WTC11 (cell line): ENCODE data around the gene MEIS2. TPM values are rescaled to one million over a fixed set of nuclear protein-coding genes. Genes with fewer than 3 reads are reported as not detected.

Experiments used
- ATAC-seq: fragments of 200-7000 bp; cut with Tn5 transposase; 2 replicates; pipeline ENCODE4 v1.10.0; 2021; ENCODE audit warnings: mild to moderate bottlenecking, moderate library complexity
- CTCF ChIA-PET: fragments of 300-600 bp; sonication (Branson Sonifier 250); formaldehyde crosslinking; loops from one replicate; lab custom pipeline; 2021; ENCODE audit warnings: antibody characterized with exemption; lab: Charles Lee
- POLR2A ChIA-PET: fragments of 350-600 bp; sonication (Branson Sonifier 250); formaldehyde crosslinking; loops from one replicate; lab custom pipeline; 2021; ENCODE audit warnings: antibody characterized with exemption; lab: Charles Lee
- DNase-seq: peaks from one replicate; pipeline ENCODE4 v3.0.0; 2021; ENCODE audit warnings: low spot score
- H3K27ac Mint-ChIP-seq: 2 replicates; pipeline ENCODE4 v1.8.0; 2021; ENCODE audit warnings: mixed read lengths
- H3K27me3 Mint-ChIP-seq: 2 replicates; pipeline ENCODE4 v1.8.0; 2021; ENCODE audit warnings: low read depth, mild to moderate bottlenecking, moderate library complexity, mixed read lengths
- H3K36me3 Mint-ChIP-seq: 2 replicates; pipeline ENCODE4 v1.8.0; 2021; ENCODE audit warnings: mixed read lengths
- H3K4me1 Mint-ChIP-seq: 2 replicates; pipeline ENCODE4 v1.8.0; 2022; ENCODE audit warnings: mixed read lengths
- H3K4me3 Mint-ChIP-seq: 2 replicates; pipeline ENCODE4 v1.8.0; 2021; ENCODE audit warnings: mild to moderate bottlenecking, moderate library complexity, mixed read lengths
- H3K9me3 Mint-ChIP-seq: 2 replicates; pipeline ENCODE4 v1.8.0; 2021; ENCODE audit warnings: mixed read lengths
- AR ChIP-seq: fragments of 250-450 bp; sonication (Bioruptor Pico); IDR thresholded peaks from 2 replicates; pipeline ENCODE4 v1.9.0; 2021; ENCODE audit warnings: mild to moderate bottlenecking
- CREM ChIP-seq: sonication (generic); formaldehyde crosslinking; IDR thresholded peaks from 2 replicates; pipeline ENCODE4 v1.8.1; 2022; ENCODE audit warnings: mild to moderate bottlenecking, missing genetic modification reagents, moderate library complexity
- CTCF ChIP-seq: fragments of 200-600 bp; IDR thresholded peaks from 2 replicates; pipeline ENCODE4 v1.8.0; 2022; ENCODE audit warnings: antibody characterized with exemption
- ERG ChIP-seq: fragments of 250-450 bp; sonication (Bioruptor Pico); IDR thresholded peaks from 2 replicates; pipeline ENCODE4 v1.8.0; 2021; ENCODE audit warnings: mild to moderate bottlenecking
- FOXK1 ChIP-seq: sonication (generic); formaldehyde crosslinking; IDR thresholded peaks from 2 replicates; pipeline ENCODE4 v1.8.0; 2022; ENCODE audit warnings: mild to moderate bottlenecking, moderate library complexity, missing genetic modification reagents
- JAZF1 ChIP-seq: fragments of 250-450 bp; sonication (Bioruptor Pico); IDR thresholded peaks from 2 replicates; pipeline ENCODE4 v1.9.0; 2021; ENCODE audit warnings: moderate library complexity, mild to moderate bottlenecking, inconsistent platforms
- JUN ChIP-seq: sonication (generic); formaldehyde crosslinking; IDR thresholded peaks from 2 replicates; pipeline ENCODE4 v1.8.0; 2023; ENCODE audit warnings: mild to moderate bottlenecking, missing genetic modification reagents
- KAT7 ChIP-seq: sonication (generic); formaldehyde crosslinking; IDR thresholded peaks from 2 replicates; pipeline ENCODE4 v1.8.1; 2023; ENCODE audit warnings: missing genetic modification reagents, mild to moderate bottlenecking, borderline replicate concordance
- OVOL2 ChIP-seq: fragments of 250-450 bp; sonication (Bioruptor Pico); IDR thresholded peaks from 2 replicates; pipeline ENCODE4 v1.9.0; 2021; ENCODE audit warnings: mild to moderate bottlenecking, borderline replicate concordance
- PREB ChIP-seq: sonication (generic); formaldehyde crosslinking; IDR thresholded peaks from 2 replicates; pipeline ENCODE4 v1.8.1; 2022; ENCODE audit warnings: mild to moderate bottlenecking, missing genetic modification reagents, moderate library complexity, borderline replicate concordance
- TP53 ChIP-seq: sonication (generic); formaldehyde crosslinking; IDR thresholded peaks from 2 replicates; pipeline ENCODE4 v1.8.1; 2023; ENCODE audit warnings: mild to moderate bottlenecking, missing genetic modification reagents
- USF1 ChIP-seq: sonication (generic); formaldehyde crosslinking; IDR thresholded peaks from 2 replicates; pipeline ENCODE4 v1.8.0; 2022; ENCODE audit warnings: mild to moderate bottlenecking, missing genetic modification reagents
- ZBTB21 ChIP-seq: sonication (generic); formaldehyde crosslinking; IDR thresholded peaks from 2 replicates; pipeline ENCODE4 v1.8.1; 2023; ENCODE audit warnings: mild to moderate bottlenecking, missing genetic modification reagents, borderline replicate concordance
- ZNF281 ChIP-seq: sonication (generic); formaldehyde crosslinking; IDR thresholded peaks from 2 replicates; pipeline ENCODE4 v1.8.0; 2023; ENCODE audit warnings: mild to moderate bottlenecking, missing genetic modification reagents
- ZNF317 ChIP-seq: sonication (generic); formaldehyde crosslinking; IDR thresholded peaks from 2 replicates; pipeline ENCODE4 v1.8.1; 2023; ENCODE audit warnings: low read depth, mild to moderate bottlenecking, moderate library complexity, missing genetic modification reagents, borderline replicate concordance
- total RNA-seq: library from RNA; stranded (reverse); gene quantifications from 3 replicates; pipeline ENCODE4 v1.2.3, GENCODE V29; 2021
- TF ChIP-seq, protein P1 (sequence below): sonication (generic); formaldehyde crosslinking; IDR thresholded peaks from 2 replicates; pipeline ENCODE4 v1.8.1; 2022; ENCODE audit warnings: low read depth, mild to moderate bottlenecking, moderate library complexity, missing genetic modification reagents, borderline replicate concordance

MEIS2 gene
- total RNA-seq, 1 experiment from 2014 or later: 0.57 TPM

DNA sequence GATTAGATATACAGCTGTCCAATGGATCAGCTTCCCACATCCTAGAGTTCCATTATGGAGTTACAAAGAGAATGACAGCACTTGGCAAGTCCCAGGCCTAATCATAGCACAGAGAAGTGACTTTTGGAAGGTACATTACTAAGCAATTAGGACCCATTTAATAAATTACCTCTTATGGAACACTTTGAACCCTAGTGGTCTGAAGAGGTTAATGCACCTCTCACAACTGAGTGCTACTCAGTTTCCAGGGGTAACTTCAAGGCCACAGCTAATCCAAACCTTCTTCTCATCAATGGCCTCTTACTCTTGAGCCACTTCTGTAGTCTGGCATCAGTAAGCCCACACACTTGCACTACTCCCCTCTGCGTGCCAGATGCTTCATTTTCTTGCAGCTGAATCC is 34.9 kb upstream of the MEIS2 start:
- H3K27me3 Mint-ChIP-seq: no peaks in the 10 kb centered on the region
- POLR2A ChIA-PET: no interaction called here

DNA sequence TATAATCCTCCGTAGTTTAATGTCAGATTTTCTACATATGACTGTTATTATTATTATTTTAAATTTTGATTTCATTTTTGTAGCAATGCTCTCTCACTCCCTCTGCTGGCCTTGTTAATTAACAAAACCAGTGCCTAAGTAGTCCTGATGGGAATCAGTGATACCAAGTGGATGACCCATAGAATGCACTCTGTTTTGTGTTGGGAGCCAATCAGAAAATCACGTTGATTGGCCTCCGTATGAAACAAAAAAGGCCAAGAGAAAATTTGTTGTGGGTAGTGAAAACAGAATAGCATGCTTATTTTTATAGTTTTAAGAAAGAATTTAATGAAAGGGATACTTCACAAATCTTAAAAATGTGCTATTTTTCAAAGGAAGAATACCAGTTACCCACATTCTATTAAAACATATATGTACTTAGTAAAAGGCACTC is 34.4 kb upstream of the MEIS2 start:
- Mint-ChIP-seq H3K4me3 (no peak overlapping the region), H3K27ac (no peak overlapping the region), H3K36me3 (no peaks in the 10 kb centered on the region), H3K9me3 (no peaks in the 10 kb centered on the region), H3K4me1 (peaks cover 19% of the 10 kb centered on the region), H3K27me3 (no peaks in the 10 kb centered on the region)
- CTCF ChIA-PET: interaction anchor here (0.6 to 1.3 kb wide), 12 partner anchors 15 to 267 kb away, joined by 3 to 7 read pairs (median 3); no protein-coding TSS in a partner anchor
- POLR2A ChIA-PET: no interaction called here
- ATAC-seq (peak; percentile 52), DNase-seq (no peak)
- TF ChIP-seq JUN (CRISPR knock-in tag) (no peak), AR (CRISPR knock-in tag) (no peak), ZBTB21 (CRISPR knock-in tag) (no peak), ERG (CRISPR knock-in tag) (no peak), ZNF317 (no peak), CREM (CRISPR knock-in tag) (no peak), OVOL2 (CRISPR knock-in tag) (no peak), USF1 (CRISPR knock-in tag) (no peak), TP53 (CRISPR knock-in tag) (no peak), JAZF1 (CRISPR knock-in tag) (no peak), PREB (no peak)
- TF ChIP-seq, protein P1, sequence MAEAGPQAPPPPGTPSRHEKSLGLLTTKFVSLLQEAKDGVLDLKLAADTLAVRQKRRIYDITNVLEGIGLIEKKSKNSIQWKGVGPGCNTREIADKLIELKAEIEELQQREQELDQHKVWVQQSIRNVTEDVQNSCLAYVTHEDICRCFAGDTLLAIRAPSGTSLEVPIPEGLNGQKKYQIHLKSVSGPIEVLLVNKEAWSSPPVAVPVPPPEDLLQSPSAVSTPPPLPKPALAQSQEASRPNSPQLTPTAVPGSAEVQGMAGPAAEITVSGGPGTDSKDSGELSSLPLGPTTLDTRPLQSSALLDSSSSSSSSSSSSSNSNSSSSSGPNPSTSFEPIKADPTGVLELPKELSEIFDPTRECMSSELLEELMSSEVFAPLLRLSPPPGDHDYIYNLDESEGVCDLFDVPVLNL: no peak

More for the DNA sequence above, 34.9 kb upstream of the MEIS2 start:
- Mint-ChIP-seq H3K4me1 (peaks cover 19% of the 10 kb centered on the region), H3K36me3 (no peaks in the 10 kb centered on the region), H3K27ac (no peak overlapping the region), H3K9me3 (no peaks in the 10 kb centered on the region), H3K4me3 (no peak overlapping the region)
- TF ChIP-seq ZNF317: no peak
- TF ChIP-seq FOXK1 (CRISPR knock-in tag): no peak
- TF ChIP-seq CTCF: peak; percentile 58
- no peak for TF ChIP-seq ZNF281 (CRISPR knock-in tag)
- TF ChIP-seq KAT7 (CRISPR knock-in tag): no peak
- DNase-seq (no peak), ATAC-seq (peak; percentile 89)
- CTCF ChIA-PET: interaction anchor here (0.5 to 1.3 kb wide), 10 partner anchors 22 to 756 kb away, joined by 3 to 7 read pairs (median 3); no protein-coding TSS in a partner anchor
